Sigmoid colon (tissue), 7 donors: ENCODE results near the gene COL8A1. TPM values are rescaled to one million over a fixed set of nuclear protein-coding genes. Genes with fewer than 3 reads are reported as not detected.

Experiments
- DNase-seq: peaks from one replicate; pipeline ENCODE4 v3.0.0-alpha.2; 2019
- H3K27ac ChIP-seq, 4 donors: fragments of 200-600 bp; sonication (generic); one replicate each; pipeline ENCODE4 v1.5.1; 2016 to 2019; ENCODE audit warnings: mild to moderate bottlenecking in 1 of 4
- H3K27me3 ChIP-seq, 3 donors: fragments of 200-600 bp; sonication (generic); one replicate each; pipeline ENCODE4 v1.5.1; 2019; ENCODE audit warnings: mild to moderate bottlenecking in 1 of 3
- H3K36me3 ChIP-seq, 4 donors: fragments of 200-600 bp; sonication (generic); one replicate each; pipeline ENCODE4 v1.5.1; 2016 to 2019
- H3K4me1 ChIP-seq, 4 donors: fragments of 200-600 bp; sonication (generic); one replicate each; pipeline ENCODE4 v1.5.1; 2017 to 2019
- H3K4me3 ChIP-seq, 4 donors: fragments of 200-600 bp; sonication (generic); one replicate each; pipeline ENCODE4 v1.5.1; 2017 to 2019; ENCODE audit warnings: mild to moderate bottlenecking in 2 of 4, moderate library complexity in 1 of 4
- H3K9me3 ChIP-seq, 4 donors: fragments of 200-600 bp in 3 of 4; sonication (generic) in 3 of 4; one replicate each; pipeline versions ENCODE4 v1.5.1 to v1.6.1; 2013 to 2019
- EP300 ChIP-seq, 4 donors: sonication (generic); formaldehyde crosslinking; IDR thresholded peaks; one replicate each; pipeline ENCODE4 v1.6.1; 2017; ENCODE audit warnings: antibody characterized with exemption in 4 of 4
- POLR2A ChIP-seq, 2 donors: fragments of 450-650 bp; IDR thresholded peaks; one replicate each; pipeline ENCODE4 v1.6.1; 2016; ENCODE audit warnings: antibody characterized with exemption in 2 of 2, mild to moderate bottlenecking in 2 of 2, moderate library complexity in 2 of 2
- POLR2AphosphoS5 ChIP-seq, 4 donors: sonication (generic); formaldehyde crosslinking; IDR thresholded peaks; one replicate each; pipeline ENCODE4 v1.6.1; 2017; ENCODE audit warnings: antibody characterized with exemption in 4 of 4
- WGBS, 2 donors: extraction: QIAGEN DNeasy Blood & Tissue Kit; methylation state at CpG; one replicate each; pipeline ENCODE4 v1.1.7; 2013; 5-methylcytosine and 5-hydroxymethylcytosine counted together
- intact Hi-C: fragments of 100-400 bp; cut with DNase I; formaldehyde crosslinking; loops from one replicate; pipeline ENCODE4 v1.15.1; 2023
- polyA plus RNA-seq, 3 donors: library from polyadenylated mRNA; stranded (reverse); fragments of 200-250 nt; gene quantifications; one replicate each; pipeline ENCODE4 v1.2.3, GENCODE V29; 2013
- total RNA-seq, 4 donors: library from RNA; depleted of rRNA; stranded (reverse); fragments of >200 nt; gene quantifications; one replicate each; pipeline ENCODE4 v1.1.0, GENCODE V29; 2016
- TF ChIP-seq, protein P1 (sequence below), 4 experiments: fragments of 450-650 bp in 3 of 4; fragments of 200-600 bp in 1 of 4; IDR thresholded peaks; one replicate each; pipeline ENCODE4 v1.5.1; 2016 to 2019; ENCODE audit warnings: antibody characterized with exemption in 4 of 4, mild to moderate bottlenecking in 3 of 4, moderate library complexity in 2 of 4
- donor health status: healthy with polysubstance abuse.
- donor health status: Bipolar disorder and iron deficiency.
- donor health status: healthy.

Gene COL8A1
- total and polyA plus RNA-seq, 7 donors, result 0.23 to 39.6 (median 15.3) TPM

DNA sequence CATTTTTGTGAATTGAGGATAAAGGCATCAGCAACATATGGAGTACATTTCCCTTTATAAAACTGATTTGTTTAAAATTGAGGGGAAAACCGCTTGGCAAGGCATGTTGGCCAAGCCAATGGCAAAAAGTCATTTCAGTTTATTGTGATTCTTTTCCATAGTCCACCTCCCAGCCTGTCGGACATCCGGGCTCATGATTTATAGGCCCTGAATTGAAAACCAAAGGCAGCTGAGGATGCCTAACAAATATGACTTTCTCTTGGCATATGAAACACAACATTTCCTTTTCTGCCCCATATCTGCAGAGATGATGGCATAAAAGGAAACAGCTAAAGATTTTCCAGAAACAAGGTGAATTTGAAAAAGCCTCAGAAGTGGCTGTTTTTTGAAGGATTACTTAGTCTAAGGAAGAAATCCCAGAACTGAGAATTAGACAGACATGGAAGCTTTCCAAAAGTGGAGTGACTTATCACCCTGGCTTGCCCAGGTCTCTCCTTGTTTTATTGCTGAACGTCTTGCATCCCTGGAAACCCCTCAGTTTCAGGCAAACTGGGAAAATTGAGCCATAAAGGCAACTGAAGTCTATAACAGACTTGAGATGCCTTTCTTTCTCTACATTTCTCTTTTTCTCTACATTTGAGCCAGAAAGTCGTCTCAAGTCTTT lies 74.0 kb downstream of the COL8A1 start:
- Histone ChIP-seq H3K4me3 (no peak overlapping the region), H3K4me1 (no peaks in the 10 kb centered on the region), H3K36me3 (no peaks in the 10 kb centered on the region), H3K27ac (no peak overlapping the region), H3K9me3 (no peaks in the 10 kb centered on the region), H3K27me3 (no peaks in the 10 kb centered on the region)
- DNase-seq, result no peak
- 71 to 78% methylated on average over 5 of the region's 5 CpGs for WGBS, 2 donors
- TF ChIP-seq POLR2AphosphoS5 (IDR thresholded peaks at IDR 0.05) (no peak), POLR2A (IDR thresholded peaks at IDR 0.05) (no peak), EP300 (IDR thresholded peaks at IDR 0.05) (no peak)
- TF ChIP-seq, protein P1, sequence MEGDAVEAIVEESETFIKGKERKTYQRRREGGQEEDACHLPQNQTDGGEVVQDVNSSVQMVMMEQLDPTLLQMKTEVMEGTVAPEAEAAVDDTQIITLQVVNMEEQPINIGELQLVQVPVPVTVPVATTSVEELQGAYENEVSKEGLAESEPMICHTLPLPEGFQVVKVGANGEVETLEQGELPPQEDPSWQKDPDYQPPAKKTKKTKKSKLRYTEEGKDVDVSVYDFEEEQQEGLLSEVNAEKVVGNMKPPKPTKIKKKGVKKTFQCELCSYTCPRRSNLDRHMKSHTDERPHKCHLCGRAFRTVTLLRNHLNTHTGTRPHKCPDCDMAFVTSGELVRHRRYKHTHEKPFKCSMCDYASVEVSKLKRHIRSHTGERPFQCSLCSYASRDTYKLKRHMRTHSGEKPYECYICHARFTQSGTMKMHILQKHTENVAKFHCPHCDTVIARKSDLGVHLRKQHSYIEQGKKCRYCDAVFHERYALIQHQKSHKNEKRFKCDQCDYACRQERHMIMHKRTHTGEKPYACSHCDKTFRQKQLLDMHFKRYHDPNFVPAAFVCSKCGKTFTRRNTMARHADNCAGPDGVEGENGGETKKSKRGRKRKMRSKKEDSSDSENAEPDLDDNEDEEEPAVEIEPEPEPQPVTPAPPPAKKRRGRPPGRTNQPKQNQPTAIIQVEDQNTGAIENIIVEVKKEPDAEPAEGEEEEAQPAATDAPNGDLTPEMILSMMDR (IDR thresholded peaks at IDR 0.05), result no peak
- intact Hi-C loops, result no loop called here

DNA sequence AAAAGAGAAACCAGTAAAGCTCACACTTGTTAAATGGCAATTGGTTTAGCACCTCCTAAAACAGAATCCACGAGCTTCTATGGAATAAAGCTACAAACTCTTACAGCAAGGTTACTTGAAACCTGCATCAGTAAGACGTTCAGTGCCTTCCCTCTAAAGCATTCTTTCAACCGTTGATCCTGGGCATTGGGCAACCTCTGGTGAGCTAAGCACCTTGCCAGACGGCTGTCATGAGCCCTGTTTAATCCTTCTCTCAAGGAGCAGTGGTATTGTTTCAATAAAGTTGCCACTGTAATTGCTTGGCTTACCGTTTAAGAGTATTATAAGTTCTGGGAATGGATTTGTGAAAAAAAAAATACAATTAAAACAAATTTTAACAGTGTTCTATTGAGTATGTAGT lies 75.0 kb downstream of the COL8A1 start:
- H3K9me3 ChIP-seq, result no peaks in the 10 kb centered on the region
- H3K27ac ChIP-seq, result no peak overlapping the region
- H3K36me3 ChIP-seq, result no peaks in the 10 kb centered on the region
- WGBS, 2 donors, result 74 to 76% methylated on average over 5 of the region's 5 CpGs
- DNase-seq, result no peak
- H3K27me3 ChIP-seq, result no peaks in the 10 kb centered on the region
- TF ChIP-seq EP300 (IDR thresholded peaks at IDR 0.05) (no peak), POLR2A (IDR thresholded peaks at IDR 0.05) (no peak), POLR2AphosphoS5 (IDR thresholded peaks at IDR 0.05) (no peak)
- TF ChIP-seq, protein P1 (IDR thresholded peaks at IDR 0.05), result no peak
- H3K4me1 ChIP-seq, result no peaks in the 10 kb centered on the region
- no peak overlapping the region for H3K4me3 ChIP-seq
- intact Hi-C loops, result no loop called here

DNA sequence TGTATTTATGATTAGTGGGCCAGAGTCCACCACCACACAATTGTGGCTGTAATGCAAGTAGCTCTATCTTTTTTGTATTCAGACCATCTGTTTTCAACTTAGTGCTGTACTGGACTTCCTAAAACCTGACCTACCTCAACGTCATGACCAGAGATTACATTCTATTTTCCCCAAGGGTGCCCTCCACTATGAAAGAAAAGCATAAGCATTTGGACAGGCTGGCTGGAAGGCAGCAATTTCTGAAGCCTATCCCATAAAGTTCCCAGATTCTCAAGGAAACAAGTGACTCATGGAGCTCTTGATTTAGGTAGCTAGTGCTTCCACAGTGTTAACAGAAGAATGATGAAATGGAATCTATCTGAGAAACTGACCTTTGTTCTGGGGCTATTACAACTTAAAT lies 75.8 kb downstream of the COL8A1 start:
- H3K4me1 ChIP-seq, result no peaks in the 10 kb centered on the region
- no peaks in the 10 kb centered on the region for H3K27me3 ChIP-seq
- H3K36me3 ChIP-seq, result no peaks in the 10 kb centered on the region
- WGBS, 2 donors, result 69 to 74% methylated on average over 1 of the region's 1 CpG
- H3K4me3 ChIP-seq, result no peak overlapping the region
- TF ChIP-seq POLR2AphosphoS5 (IDR thresholded peaks at IDR 0.05) (no peak), POLR2A (IDR thresholded peaks at IDR 0.05) (no peak), EP300 (IDR thresholded peaks at IDR 0.05) (no peak)
- TF ChIP-seq, protein P1 (IDR thresholded peaks at IDR 0.05), result no peak
- no peak overlapping the region for H3K27ac ChIP-seq
- H3K9me3 ChIP-seq, result no peaks in the 10 kb centered on the region
- intact Hi-C loops, result no loop called here
- no peak for DNase-seq

DNA sequence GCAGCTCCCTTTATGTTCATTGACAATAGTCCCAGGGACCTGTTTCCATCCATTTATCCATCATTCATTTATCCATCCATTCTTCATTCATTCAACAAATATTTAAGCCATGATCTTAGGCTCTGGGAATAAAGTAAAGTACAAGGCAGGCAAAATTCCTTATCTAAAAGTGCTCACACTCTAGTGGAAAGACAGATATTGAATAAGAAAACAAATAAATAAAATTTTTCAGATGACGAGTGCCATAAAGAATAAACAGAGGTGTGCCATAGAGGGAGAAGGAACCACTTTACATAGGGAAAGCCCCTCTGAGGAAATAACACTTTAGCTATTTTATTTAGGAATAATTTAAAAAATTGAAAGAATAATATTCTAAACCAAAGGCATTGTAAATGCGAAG lies 76.2 kb downstream of the COL8A1 start:
- 63 to 82% methylated on average over 2 of the region's 2 CpGs for WGBS, 2 donors
- Histone ChIP-seq H3K4me1 (no peaks in the 10 kb centered on the region), H3K4me3 (no peak overlapping the region), H3K27me3 (no peaks in the 10 kb centered on the region), H3K9me3 (no peaks in the 10 kb centered on the region), H3K36me3 (no peaks in the 10 kb centered on the region), H3K27ac (no peak overlapping the region)
- TF ChIP-seq POLR2A (IDR thresholded peaks at IDR 0.05) (no peak), EP300 (IDR thresholded peaks at IDR 0.05) (no peak), POLR2AphosphoS5 (IDR thresholded peaks at IDR 0.05) (no peak)
- TF ChIP-seq, protein P1 (IDR thresholded peaks at IDR 0.05), result no peak
- intact Hi-C loops, result no loop called here
- no peak for DNase-seq
